GM18499 (cell line): ENCODE data around the gene CNDP2.

Source experiments
- ATAC-seq: cut with Tn5 transposase; IDR thresholded peaks from one replicate; pipeline ENCODE4 v1.9.1; 2021; ENCODE audit warnings: moderate number of reproducible peaks; ENCODE audit not compliant: insufficient read depth, unreplicated experiment

CNDP2 gene

DNA sequence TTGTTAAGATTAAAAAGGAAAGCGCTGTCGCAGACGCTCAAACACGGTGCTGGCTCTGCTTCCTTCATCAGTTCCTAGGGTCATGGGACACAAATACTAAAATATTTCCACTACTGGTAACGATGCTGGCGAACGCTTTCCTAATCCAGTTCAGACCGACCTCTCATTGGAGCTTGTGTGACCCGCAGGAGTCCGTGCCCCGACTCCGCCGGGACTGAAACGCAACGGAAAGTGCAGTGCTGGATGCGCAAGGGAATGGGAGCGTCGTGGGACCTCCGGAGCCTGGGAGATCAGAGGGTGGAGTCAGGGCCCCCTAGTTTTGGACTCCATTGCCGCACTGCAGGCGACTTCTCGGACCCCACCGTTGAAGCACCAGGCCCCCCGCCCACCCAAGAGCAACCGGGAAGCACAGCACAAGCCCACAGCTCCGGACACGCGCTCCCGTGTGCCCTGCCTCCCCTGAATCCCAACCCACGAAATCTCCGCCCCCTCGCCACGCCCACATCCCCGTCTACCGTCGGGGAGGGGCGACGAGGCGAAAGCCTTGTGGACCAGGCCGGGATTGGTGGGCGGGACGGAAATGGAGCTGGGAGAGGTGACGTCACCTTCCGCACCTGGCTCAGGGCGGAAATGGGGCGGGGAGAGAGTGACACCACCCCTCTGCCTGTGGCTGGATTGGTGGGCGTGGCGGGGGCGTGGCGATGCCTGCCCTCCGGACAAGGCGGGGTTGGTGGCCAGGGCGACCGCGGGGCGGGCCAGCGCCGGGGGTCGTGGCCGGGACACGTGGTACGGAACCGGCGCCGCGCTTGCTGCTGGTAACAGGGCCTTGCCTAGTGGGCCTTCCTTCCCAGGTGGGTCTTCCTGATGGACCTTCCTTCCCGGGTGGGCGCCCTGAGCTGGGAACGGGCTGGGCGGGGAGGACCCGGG lies at the start of gene CNDP2:
TSS of gene CNDP2 (plus strand) at position 783 of the 927 bp plus-strand sequence. CDS start 3,611 bp downstream, outside the sequence.
- ATAC-seq = peak; percentile 46

DNA sequence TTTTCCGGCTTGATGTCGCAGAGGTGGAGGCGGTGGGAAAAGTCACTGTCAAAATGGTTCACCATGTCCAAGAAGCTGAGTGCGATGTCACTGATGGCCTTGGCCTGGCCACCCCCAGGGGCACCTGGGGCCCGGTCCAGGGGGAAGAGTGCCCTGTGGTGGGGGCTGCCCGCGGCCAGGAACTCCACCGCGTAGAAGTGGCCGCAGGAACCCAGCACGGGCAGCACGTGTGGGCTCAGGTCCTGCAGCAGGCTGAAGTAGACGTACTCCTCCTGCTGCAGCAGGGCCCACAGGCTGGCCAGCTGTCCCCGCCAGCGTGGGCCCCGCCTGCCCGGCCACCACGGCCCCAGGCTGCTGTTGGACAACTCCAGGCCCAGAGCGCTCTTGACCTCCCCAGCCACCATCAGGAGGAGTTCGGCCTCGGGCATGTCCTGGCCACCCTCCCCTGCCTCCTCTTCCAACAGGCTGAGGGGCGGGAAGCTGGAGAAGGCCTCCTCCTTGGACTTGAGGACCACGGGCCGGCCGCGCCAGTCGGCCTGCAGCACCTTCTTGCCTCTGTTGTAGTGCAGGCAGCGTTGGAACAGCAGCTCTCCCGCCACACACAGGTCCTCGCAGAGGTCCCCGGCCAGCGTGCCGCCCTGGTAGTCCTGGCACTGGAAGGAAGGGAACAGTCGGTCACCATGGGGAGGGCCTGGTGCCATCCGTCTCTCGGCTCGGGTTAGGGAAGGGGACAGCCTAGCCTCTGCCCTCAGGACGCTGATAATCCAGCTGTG lies 49.3 kb upstream of the CNDP2 start:
- ATAC-seq = no peak

DNA sequence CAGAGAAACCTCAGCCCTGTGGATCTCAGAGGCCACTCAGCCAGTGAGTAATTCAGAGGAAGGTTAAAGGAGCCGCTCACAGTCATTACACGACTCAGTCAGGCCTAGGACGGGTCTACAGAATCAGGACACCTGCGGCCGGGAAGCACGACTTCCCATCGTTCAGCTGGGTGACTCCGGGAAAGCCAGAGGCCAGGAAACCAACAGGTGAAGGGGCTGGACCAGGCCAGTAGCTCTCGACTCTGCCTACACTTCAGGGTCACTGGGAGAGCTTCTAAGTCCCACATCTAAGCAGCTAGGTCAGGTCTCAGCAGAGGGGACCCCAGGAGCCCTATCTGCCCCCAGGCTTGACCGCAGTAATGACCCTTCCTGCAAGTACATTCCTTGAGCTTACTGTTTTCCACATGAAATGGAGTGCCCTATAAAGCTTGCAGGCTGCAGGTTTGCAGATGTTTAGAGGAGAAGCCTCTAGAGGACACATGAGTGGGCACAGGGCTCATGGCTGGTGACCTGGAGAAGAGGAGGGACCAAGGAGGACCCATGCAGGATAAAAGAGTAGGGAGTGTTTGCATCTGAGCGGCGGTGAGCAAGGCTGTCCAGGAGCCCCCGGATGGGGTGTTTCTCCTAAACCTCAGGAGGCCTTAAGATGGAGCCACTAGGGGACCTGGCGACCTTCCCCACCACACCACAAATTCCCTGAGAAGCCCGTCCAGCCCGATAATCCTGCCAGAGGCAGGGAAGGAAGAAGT lies 48.6 kb upstream of the CNDP2 start:
- ATAC-seq = no peak

DNA sequence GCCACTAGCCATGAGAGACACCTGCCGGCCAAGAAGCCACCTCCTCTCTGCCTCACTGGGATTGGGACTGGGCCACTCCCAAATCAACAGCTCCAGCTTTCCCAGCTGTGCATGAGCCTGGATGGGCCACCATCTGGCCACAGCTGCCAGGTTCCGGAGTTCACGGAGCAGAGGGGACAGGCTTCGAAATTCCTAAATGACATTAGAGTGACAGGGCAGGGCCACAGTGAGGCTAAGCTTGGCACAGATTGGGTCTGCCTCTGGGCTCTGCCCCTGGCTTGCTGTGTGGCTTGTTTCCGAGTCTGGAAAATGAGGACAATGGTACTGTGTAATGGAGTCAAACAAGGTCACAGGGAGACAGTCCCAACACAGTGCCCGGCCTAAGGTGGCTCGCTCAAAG lies 45.5 kb upstream of the CNDP2 start:
- ATAC-seq = no peak

DNA sequence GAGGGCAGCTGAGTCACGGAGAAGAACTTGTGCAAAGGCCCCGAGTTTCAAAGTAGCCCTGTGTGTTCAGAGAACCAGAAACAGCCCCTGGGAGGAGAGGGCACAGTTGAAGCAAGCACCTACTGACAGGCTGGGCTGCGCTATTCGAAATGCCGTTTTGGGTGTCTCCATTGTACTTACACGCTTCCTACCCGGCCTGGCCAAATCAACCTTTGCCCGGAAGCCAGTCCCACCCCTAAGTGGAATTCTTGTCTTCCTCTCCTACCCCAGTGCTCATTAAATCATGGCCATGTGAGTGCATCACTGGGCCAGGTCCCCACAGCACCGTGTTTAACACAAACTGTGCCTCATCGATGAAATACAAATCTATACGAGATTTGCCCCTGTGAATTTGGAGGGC lies 45.0 kb upstream of the CNDP2 start:
- ATAC-seq = no peak

DNA sequence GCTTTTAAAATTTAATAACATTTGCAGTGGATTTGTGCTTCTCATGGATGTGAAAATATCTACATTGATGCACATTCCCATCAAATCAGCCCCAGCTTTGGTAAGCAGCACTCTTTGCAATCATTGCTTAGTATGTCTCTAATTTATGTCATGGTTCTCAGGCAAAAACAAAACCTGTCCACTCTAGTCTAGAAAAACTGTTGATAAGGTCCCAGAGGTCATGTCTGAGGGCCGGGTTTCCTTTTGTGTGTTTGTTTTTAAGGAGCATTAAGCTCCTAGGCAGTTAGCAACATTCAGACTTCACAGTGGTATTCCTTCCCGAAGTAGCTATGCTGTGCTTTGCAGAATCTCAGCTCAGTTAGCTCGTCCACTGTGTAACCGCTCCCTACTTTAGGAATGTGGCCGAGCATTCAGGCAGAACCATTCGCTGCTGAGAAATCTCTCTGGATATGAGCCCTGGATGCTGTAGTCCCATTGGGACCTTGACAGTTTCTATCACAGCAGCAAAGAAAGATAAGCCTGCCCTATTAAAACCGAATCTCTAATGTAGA lies 43.1 kb upstream of the CNDP2 start:
- no peak for ATAC-seq

DNA sequence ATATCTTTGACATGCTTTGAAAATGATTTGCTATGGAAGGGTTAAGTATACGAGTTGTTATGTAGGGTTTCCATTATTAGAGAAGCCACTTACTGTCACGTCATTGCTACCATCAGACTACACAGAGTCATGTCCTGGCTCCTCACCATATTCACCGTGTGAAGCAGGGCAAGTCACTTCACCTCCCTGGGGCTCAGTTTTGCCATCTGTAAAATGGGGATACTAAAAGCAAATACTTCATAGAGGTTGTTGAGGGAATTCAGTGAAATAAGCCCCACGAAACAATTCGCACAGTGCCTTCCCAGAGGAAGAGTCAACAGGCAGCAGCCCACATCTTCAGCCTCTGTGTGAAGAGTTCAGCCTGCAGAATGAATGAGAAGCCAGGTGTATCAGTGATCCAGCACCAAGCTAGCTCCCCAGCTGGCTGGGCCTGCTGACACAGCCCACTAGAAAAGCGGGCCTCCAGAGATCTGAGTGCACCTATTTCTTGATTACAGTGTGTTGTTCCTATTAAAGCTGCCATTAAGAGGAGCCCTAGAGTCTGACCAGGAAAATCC lies 42.4 kb upstream of the CNDP2 start:
- no peak for ATAC-seq

DNA sequence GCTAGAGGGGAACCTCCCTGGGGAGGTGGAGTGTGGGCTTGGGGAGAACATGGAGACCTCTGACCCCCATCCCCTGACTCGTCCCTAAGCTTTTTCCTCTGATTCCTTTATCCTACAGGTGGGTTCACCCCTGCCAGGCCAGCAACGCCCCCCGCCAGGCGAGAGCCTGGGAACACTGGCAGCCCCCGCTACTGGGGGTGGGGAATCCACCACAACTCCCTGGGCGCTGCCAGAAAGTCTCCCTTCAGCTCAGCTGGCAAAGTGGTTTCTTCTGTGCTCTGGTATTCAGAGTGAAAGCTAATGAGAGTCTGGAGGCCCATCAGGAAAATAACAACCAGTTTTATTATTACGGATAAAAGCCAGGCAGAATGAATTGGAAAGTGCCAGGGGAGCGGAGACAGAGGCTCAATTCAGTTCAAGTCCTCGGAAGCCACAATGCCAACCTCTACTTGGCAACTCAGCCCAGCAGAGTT lies 41.8 kb upstream of the CNDP2 start:
- no peak for ATAC-seq

DNA sequence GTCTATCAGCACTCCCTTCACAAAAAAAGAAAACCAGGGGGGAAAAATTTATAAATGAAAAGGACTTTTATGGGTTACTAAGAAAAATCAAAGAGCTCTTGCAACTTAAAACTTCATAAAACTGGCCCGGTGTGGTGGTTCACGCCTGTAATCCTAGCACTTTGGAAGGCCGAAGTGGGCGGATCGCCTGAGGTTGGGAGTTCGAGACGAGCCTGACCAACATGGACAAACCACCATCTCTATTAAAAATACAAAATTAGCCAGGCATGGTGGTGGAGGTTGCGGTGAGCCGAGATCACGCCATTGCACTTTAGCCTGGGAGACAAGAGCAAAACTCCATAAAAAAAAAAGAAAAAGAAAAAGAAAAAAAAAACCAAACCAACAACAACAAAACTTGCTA lies 40.8 kb upstream of the CNDP2 start:
- no peak for ATAC-seq

DNA sequence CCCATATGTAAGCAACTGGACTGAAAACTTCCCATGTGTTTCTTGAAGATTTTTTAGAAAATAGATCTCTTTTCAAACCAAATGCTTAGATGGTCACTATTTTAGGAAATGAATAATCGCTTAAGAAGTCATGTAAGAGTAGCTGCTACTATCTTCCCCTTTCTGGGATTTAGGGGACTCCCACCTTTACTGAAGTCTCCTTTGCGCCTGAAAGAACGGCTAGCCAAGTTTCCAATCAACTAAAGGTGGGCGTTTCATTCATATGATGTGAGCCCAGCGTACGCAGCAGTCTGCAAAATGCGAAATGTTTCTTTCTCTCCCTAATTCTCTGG lies 40.2 kb upstream of the CNDP2 start:
- no peak for ATAC-seq

DNA sequence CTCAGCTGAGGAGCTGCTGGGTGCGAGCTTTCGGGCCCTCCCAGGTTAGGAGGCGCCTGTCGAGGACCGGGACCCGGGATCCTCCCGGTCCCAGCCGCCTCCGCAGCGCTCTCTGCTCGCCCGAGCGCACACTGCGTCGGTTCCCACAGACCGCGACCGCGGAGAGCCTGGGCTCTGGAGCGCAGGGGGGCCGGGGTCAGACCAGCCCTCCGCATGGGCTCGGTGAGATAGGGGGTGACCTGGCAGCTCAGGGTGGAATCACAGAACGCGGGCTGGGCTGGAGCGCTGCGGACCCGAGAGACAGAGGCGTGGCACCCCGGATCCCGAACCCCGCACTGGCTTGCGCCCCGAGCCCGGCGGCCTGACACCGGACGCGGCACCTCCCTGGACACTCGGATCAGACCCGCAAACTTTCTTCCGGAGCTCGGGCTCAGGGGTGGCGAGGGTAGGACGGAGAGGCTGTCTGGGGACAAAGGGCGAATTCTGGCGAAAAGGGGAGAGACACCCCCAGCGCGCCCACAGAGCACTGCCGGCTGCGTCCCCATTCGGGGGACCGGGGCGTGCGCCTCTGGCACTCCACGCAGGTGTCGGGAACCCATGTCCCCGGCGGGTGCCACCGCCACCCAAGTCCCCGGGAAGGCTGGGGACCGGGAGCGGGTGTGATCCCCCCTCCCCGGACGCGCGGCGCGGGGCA lies 39.7 kb upstream of the CNDP2 start:
- ATAC-seq = no peak

DNA sequence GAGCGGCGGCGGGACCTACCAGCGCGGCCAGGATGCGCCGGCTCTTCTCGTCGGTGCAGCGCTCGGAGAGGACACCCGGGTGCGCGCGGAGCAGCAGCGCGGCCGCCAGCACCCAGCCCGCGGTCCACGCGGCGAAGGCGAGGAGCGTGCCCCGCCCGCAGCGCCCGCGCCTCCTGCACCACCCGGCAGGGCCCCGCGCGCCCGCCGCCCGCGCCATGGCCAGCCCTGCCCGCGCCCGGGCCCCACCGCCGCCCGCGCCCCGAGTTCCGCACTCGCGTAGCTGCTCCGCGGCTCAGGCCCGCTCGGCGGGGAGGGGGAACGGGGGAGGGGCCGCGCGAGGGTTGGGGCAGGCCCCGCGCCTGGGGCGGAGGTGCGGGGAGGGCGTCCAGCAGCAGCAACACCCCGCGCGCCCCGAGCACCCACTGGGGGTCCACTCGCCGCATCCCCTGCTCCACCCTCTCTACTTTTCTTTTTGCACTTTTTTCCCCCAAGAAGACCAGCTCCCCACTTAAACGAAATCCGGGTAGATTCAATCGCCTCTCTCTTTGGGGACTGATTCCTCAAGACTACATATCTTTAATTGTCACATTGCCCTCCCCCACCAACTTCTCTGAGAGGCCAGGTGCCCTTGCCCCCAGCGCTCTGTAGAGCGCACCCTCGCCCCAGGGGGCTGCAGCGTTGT lies 39.0 kb upstream of the CNDP2 start, which contains the start of gene DIPK1C:
TSS of gene DIPK1C (minus strand) at position 266 of the 682 bp plus-strand sequence. CDS start at position 217, 49 bp downstream.
- ATAC-seq = no peak

DNA sequence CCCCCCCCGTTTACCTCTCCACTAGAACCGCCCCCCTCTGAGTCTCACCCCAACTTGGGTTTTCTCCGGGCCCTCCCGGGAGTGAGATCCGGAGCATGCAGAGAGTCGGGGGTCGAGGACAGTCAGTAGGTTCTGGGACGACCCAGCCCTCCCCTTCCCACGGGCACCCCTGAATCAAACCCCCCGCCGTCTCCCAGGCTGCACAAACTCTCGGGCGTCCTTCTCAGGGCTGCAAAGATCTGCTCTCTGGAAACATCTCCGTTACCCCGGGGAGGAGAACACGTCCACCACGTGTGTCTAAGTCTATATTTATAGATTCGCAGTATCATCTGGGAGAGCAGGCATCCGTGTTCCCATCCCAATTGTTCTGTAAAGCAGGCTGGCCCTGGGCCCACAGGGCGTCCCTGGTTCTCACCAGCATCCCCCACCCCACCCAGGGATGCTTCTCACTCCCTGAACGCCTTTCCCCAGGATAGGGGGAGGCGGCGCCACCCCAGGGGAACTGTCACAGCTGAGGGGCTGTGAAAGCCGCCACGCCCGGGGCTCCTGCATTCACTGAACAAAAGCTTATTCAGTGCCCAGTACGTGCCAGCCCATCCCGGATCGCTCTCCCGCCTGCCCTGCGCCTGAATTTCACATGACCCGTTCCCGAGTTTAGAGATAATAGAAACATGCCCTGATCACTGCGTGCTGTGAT lies 38.3 kb upstream of the CNDP2 start:
- ATAC-seq = no peak

DNA sequence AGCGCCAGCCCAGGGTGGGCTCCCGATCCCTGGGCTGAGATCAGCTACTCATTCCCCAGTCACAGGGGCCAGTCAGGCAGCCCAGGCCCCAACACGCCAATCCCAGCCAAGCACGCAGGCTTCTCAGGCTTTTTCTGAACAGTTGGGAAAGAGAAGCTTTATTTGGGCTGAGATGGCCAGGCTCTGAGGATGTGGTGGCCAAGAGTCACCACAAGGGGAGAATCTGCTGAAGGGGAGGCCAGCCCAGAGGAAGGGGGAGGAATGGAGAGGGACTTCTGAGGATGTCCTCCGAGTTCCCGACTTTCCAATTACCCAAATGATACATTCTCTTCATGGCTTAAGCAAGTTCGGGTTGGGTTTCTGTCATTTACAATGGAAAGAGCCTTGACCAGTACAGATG lies 36.3 kb upstream of the CNDP2 start:
- ATAC-seq = no peak

DNA sequence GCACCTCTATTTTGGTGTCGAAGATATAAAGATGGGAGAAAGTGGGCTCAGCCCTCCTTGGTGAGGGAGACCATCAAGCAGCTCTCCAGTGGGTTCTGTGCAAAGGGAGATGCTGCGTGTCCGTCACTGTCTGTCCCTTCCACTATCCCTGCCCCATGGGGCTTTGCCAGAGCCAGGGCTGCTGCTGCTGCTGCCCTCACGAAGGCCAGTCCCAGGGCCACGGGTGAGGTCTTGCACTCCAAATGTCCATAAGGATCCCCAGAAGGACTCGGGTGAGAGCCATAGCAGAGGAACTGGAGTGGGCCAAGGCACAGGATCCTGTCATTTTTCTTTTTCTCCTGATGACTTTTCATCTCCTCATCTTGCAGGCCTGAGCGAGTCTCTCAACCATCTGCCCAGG lies 35.3 kb upstream of the CNDP2 start:
- no peak for ATAC-seq

DNA sequence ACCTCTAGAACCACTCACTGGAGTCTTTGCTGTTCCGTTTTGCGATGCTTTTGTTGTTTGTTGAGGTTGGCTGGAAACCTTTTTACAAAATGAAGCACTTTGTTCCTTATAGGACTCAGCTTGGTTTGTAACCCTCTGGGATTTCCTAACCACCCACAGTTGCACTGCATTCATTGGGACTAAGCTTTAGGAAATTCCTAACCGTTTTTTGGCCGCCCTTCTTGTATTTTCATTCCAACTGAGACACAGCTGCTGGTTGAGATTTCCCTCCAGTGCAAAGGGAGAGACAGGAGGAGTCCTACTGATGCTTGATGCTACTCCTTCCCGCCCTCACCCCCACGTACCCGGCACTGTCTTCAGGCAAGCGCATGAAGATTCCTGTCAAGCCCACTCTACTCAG lies 32.9 kb upstream of the CNDP2 start:
- no peak for ATAC-seq

DNA sequence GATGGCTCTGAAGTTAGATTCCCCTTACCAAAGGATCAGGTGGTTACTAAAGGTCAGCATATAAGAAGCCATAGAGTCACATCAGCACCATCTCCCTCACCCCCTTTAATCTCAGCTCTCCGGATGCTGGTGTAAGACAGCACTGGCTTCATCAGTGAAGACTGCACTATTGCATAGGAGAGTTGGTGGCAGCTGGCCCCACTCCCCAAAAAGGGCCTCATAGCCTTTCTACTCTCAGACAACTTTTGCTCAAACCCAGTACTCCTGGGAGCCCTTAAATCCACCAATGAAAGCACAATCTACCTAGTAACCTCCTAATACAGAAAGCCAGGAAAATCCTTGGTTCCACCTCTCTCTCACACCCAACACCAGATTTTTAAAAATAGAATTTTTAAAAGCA lies 32.2 kb upstream of the CNDP2 start:
- no peak for ATAC-seq

DNA sequence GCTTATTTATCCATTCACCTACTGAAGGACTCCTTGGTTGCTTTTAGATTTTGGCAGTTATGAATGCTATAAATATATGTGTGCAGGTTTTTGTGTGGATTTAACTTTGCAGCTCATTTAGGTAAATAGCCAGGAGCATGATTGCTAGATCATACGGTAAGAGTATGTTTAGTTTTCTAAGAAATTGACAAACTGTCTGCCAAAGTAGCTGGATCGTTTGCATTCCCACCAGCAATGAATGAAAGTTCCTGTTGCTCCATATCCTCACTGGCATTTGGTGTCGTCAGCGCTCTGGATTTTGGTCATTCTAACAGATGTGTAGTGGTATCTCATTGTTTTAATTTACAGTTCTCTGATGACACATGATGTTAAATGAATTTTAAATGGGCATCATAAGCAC lies 30.4 kb upstream of the CNDP2 start:
- no peak for ATAC-seq
